AG04449 (cell line): ENCODE results near the gene FUT8.

Experiments
- CTCF ChIA-PET: fragments of 350-600 bp; formaldehyde crosslinking; extraction: SDS; loops from one replicate; lab custom pipeline; 2021; ENCODE audit warnings: antibody characterized with exemption; lab: Yijun Ruan, JAX
- POLR2A ChIA-PET: fragments of 400-600, 350-600 bp; formaldehyde crosslinking; extraction: SDS; loops from one replicate; lab custom pipeline; 2020; ENCODE audit warnings: antibody characterized with exemption, inconsistent platforms; lab: Yijun Ruan, JAX
- DNase-seq: peaks from one replicate; pipeline ENCODE4 v3.0.0-alpha.2; 2010; ENCODE audit warnings: low read depth, low spot score
- H3K4me3 ChIP-seq: 2 replicates; pipeline ENCODE4 v1.5.1; 2011; ENCODE audit warnings: low read depth, mild to moderate bottlenecking, control low read depth, low read length
- TF ChIP-seq, protein P1 (sequence below): IDR thresholded peaks from one replicate; pipeline ENCODE4 v1.5.1; 2011; ENCODE audit warnings: mild to moderate bottlenecking, moderate library complexity, low read length, control low read depth, inconsistent platforms; ENCODE audit not compliant: insufficient read depth; ENCODE audit errors: missing control alignments

The FUT8 gene

GRCh38 chr14:65581378-65581777 lies 168.8 kb downstream of the FUT8 start:
- H3K4me3 ChIP-seq: no peak overlapping the region
- ChIA-PET POLR2A (no interaction called here), CTCF (interaction anchor here (1.1 kb wide), 1 partner anchor 11 kb away, joined by 3 read pairs; no protein-coding TSS in a partner anchor)
- TF ChIP-seq, protein P1, sequence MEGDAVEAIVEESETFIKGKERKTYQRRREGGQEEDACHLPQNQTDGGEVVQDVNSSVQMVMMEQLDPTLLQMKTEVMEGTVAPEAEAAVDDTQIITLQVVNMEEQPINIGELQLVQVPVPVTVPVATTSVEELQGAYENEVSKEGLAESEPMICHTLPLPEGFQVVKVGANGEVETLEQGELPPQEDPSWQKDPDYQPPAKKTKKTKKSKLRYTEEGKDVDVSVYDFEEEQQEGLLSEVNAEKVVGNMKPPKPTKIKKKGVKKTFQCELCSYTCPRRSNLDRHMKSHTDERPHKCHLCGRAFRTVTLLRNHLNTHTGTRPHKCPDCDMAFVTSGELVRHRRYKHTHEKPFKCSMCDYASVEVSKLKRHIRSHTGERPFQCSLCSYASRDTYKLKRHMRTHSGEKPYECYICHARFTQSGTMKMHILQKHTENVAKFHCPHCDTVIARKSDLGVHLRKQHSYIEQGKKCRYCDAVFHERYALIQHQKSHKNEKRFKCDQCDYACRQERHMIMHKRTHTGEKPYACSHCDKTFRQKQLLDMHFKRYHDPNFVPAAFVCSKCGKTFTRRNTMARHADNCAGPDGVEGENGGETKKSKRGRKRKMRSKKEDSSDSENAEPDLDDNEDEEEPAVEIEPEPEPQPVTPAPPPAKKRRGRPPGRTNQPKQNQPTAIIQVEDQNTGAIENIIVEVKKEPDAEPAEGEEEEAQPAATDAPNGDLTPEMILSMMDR: no peak
- no peak for DNase-seq

DNA sequence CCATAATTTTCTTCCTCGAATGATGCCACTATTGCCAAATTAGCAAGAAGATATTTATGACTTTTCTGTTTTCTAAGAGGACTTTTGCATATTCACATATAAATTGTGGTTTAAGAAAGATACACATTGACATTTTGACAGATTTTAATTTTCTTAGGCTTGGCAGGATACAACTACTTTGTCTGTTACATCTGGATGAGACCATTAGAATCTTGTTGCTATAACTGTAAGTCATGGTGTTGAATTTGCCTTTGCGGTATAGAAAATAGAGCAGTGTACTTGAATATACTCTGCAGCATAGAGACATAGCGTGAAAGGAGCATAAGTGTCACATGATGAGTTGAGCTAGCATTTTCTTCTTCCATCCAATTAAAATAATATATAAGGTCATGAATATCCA lies 169.3 kb downstream of the FUT8 start:
- H3K4me3 ChIP-seq: no peak overlapping the region
- CTCF ChIA-PET: no interaction called here
- POLR2A ChIA-PET: no interaction called here
- no peak for DNase-seq
- TF ChIP-seq, protein P1: no peak

GRCh38 chr14:65585216-65585615 lies 172.7 kb downstream of the FUT8 start:
- no peak for DNase-seq
- POLR2A ChIA-PET: no interaction called here
- TF ChIP-seq, protein P1: no peak
- H3K4me3 ChIP-seq: no peak overlapping the region
- CTCF ChIA-PET: no interaction called here

DNA sequence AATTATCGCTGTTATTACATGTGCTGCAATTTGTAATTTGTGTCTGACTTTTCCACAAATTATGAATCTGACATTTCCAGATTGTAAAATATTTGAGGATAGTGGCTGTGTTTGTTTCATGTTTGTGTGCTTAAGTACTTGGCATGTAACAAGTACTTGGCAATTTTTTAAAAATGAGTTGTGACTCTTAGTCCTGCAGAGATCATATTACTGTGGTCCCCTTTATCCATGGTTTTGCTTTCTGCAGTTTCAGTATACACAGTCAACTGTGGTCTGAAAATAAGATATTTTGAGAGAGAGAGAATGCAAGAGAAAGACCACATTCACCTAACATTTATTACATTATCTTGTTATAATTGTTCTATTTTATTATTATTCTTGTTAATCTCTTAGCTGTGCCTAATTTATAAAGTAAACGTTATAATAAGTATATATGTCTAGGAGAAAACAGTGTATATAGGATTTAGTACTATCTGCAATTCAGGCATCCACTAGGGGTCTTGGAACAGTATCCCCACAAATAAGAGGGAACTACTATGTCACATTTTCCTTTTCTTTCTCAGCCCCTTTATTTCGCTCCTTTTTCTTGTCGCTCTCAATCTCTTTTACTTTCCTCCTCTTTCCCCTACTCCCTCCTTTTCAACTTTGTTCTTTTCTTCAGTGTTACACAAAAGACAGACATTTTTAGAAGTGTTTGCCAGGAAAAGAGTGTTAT lies 176.1 kb downstream of the FUT8 start:
- POLR2A ChIA-PET: no interaction called here
- CTCF ChIA-PET: no interaction called here
- no peak for DNase-seq
- no peak overlapping the region for H3K4me3 ChIP-seq
- TF ChIP-seq, protein P1: no peak

GRCh38 chr14:65594153-65594881 lies 181.8 kb downstream of the FUT8 start:
- POLR2A ChIA-PET: no interaction called here
- CTCF ChIA-PET: no interaction called here
- H3K4me3 ChIP-seq: no peak overlapping the region
- TF ChIP-seq, protein P1: no peak
- DNase-seq: no peak

GRCh38 chr14:65594882-65595237 lies 182.3 kb downstream of the FUT8 start:
- POLR2A ChIA-PET: no interaction called here
- CTCF ChIA-PET: no interaction called here
- no peak for DNase-seq
- TF ChIP-seq, protein P1: no peak
- no peak overlapping the region for H3K4me3 ChIP-seq
